Measurements from ENCODE around the gene NEUROD2. TPM values are rescaled to one million over a fixed set of nuclear protein-coding genes. Genes with fewer than 3 reads are reported as not detected.

Gene NEUROD2
- total and polyA plus RNA-seq, 5 donors from 2014 or later: not detected

DNA sequence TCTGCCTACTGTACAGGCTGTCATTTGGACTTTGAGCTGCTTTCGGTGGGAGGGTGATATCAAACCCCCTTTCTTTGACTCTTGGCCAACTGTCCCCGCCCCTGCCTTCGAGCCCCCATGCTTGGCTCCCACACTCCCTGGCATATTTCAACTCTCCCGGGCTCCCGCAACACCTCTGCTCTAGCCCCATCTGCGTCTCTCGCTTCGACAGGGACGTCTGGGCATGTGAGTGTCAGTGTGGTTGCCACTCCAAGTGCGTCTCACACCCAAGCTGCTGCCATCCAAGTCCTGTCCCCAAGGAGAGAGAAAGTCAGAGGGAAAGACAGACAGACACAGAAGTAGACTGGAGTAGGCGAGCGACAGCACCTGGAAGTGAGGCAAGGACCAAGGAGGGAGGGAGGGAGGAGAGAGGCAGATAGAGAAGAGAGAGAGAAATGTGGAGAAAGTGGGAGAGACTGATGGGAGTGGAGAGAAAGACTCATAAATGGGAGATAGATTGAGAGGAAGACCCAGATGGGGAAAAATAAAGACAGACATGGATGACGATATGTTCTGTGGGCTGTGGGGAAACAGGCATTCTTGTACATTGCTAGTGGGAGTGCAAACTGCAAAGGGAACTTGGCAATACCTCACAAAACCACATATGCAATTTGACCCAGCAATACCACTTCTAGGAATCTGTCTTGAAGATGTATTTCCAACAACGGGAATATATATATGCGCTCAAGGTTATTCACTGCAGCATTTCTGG, 41.1 kb upstream of the NEUROD2 start:
- Mint-ChIP-seq H3K27me3 (no peaks in the 10 kb centered on the region), H3K4me1 (peaks cover 0 to 56% (median 31%) of the 10 kb centered on the region in 4 donors), H3K9me3 (no peaks in the 10 kb centered on the region), H3K36me3 (peaks cover 12% of the 10 kb centered on the region), H3K4me3 (peak overlapping the region in 1 of 4 donors; percentile 35), H3K27ac (peak overlapping the region in 1 of 3 donors; percentile 34)
- DNase-seq (no peak), ATAC-seq (ENCODE audit: low read depth in 2 of 2) (no peak)
- Histone ChIP-seq H3K27ac (ENCODE audit: insufficient read depth, low read length, poor library complexity, severe bottlenecking) (no peak overlapping the region), H3K4me1 (ENCODE audit: control insufficient read depth, insufficient read depth, low read length, poor library complexity, severe bottlenecking) (peaks cover 3% of the 10 kb centered on the region), H3K4me3 (ENCODE audit: low read depth, low read length) (no peak overlapping the region), H3K27me3 (ENCODE audit: control insufficient read depth, insufficient read depth, low read length) (no peaks in the 10 kb centered on the region), H3K9me3 (ENCODE audit: control insufficient read depth in 2 of 2, low read length in 2 of 2) (no peaks in the 10 kb centered on the region), H3K36me3 (ENCODE audit: control insufficient read depth, insufficient read depth, low read length) (peaks cover 5% of the 10 kb centered on the region)

DNA sequence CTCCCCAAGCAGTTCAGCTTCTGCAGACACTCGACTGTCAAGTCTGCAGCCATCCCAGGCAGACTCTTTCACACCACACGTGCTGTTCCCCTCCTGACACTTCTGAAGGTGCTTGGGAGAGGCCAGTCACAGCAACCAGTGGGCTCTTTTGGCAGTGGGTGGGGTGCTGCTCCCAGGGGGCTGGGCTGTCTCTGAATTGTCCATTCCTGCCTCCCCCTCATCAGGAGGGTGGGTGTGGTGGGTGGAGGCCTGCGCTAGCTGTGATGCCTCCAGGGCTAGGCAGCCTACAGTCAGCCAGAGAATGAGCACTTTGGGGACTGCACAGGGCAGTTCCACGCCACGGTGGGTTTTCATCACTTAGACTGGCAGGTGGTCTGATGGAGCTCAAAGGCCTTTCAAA, 39.5 kb upstream of the NEUROD2 start:
- Mint-ChIP-seq H3K4me3 (no peak overlapping the region), H3K27me3 (no peaks in the 10 kb centered on the region), H3K9me3 (no peaks in the 10 kb centered on the region), H3K27ac (no peak overlapping the region), H3K36me3 (peaks cover 15% of the 10 kb centered on the region), H3K4me1 (peaks cover 0 to 64% (median 32%) of the 10 kb centered on the region in 4 donors)
- Histone ChIP-seq H3K9me3 (ENCODE audit: control insufficient read depth in 2 of 2, low read length in 2 of 2) (no peaks in the 10 kb centered on the region), H3K4me3 (ENCODE audit: low read depth, low read length) (no peak overlapping the region), H3K36me3 (ENCODE audit: control insufficient read depth, insufficient read depth, low read length) (peaks cover 6% of the 10 kb centered on the region), H3K4me1 (ENCODE audit: control insufficient read depth, insufficient read depth, low read length, poor library complexity, severe bottlenecking) (no peaks in the 10 kb centered on the region), H3K27me3 (ENCODE audit: control insufficient read depth, insufficient read depth, low read length) (no peaks in the 10 kb centered on the region), H3K27ac (ENCODE audit: insufficient read depth, low read length, poor library complexity, severe bottlenecking) (no peak overlapping the region)
- no peak for ATAC-seq (ENCODE audit: low read depth in 2 of 2)
- no peak for DNase-seq

- no peak for DNase-seq
- Mint-ChIP-seq H3K9me3 (no peaks in the 10 kb centered on the region), H3K27ac (peak overlapping the region in 2 of 3 donors; percentile 64 to 78), H3K4me3 (peak overlapping the region in 1 of 4 donors; percentile 13), H3K27me3 (no peaks in the 10 kb centered on the region), H3K36me3 (peaks cover 6% of the 10 kb centered on the region), H3K4me1 (peaks cover 0 to 73% (median 41%) of the 10 kb centered on the region in 4 donors)
- H3K27ac ChIP-seq (ENCODE audit: insufficient read depth, low read length, poor library complexity, severe bottlenecking): no peak overlapping the region
- no peak for ATAC-seq (ENCODE audit: low read depth in 2 of 2)
- H3K9me3 ChIP-seq (ENCODE audit: control insufficient read depth in 2 of 2, low read length in 2 of 2): no peaks in the 10 kb centered on the region
- peaks cover 33% of the 10 kb centered on the region for H3K4me1 ChIP-seq (ENCODE audit: control insufficient read depth, insufficient read depth, low read length, poor library complexity, severe bottlenecking)
- H3K36me3 ChIP-seq (ENCODE audit: control insufficient read depth, insufficient read depth, low read length): peaks cover 8% of the 10 kb centered on the region
- no peaks in the 10 kb centered on the region for H3K27me3 ChIP-seq (ENCODE audit: control insufficient read depth, insufficient read depth, low read length)
- H3K4me3 ChIP-seq (ENCODE audit: low read depth, low read length): no peak overlapping the region
These were observed 35.6 kb upstream of the NEUROD2 start for GRCh38 chr17:39643271-39643670.

DNA sequence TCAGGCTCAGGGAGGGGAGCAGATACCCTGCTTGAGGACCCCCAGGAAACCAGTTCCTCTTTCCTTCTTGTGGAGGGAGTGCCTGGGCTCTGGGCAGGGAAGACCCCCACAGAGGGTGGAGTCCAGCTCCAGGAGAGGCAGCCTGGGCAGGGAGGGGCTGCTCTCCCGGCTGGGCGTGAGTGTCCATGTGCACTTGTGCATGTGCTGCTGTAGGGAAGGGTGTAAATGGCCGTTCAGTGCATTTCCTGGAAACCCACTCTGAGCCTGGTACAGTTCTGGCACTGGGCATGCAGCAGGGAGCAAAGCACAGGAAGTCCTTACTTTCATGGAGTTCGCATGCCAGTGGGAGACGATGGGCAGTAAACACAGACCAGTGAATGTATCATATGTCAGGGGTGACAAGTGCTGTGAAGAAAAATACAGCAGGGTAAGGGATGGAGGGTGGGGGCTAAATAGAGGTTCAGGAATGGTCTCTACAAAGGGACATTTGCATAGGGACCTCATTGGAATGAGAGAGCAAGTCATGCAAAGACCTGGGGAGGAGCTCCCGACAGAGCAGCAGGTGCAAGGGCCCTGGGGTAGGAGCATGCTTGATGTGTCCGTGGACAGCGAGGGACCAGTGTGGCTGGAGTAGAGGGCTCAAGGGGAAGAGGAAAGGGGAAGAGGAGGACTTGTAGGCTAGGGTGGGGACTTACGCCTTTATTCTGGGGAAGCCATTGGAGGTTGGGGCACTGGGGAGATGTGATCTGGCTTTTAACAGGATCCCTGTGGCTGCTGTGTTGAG, 34.8 kb upstream of the NEUROD2 start:
- Mint-ChIP-seq H3K4me1 (peaks cover 6 to 78% (median 48%) of the 10 kb centered on the region in 4 donors), H3K4me3 (no peak overlapping the region), H3K9me3 (no peaks in the 10 kb centered on the region), H3K27me3 (no peaks in the 10 kb centered on the region), H3K27ac (peak overlapping the region in 2 of 3 donors; percentile 64 to 78), H3K36me3 (peaks cover 6% of the 10 kb centered on the region)
- peaks cover 41% of the 10 kb centered on the region for H3K4me1 ChIP-seq (ENCODE audit: control insufficient read depth, insufficient read depth, low read length, poor library complexity, severe bottlenecking)
- no peak for DNase-seq
- H3K27me3 ChIP-seq (ENCODE audit: control insufficient read depth, insufficient read depth, low read length): no peaks in the 10 kb centered on the region
- H3K4me3 ChIP-seq (ENCODE audit: low read depth, low read length): no peak overlapping the region
- H3K36me3 ChIP-seq (ENCODE audit: control insufficient read depth, insufficient read depth, low read length): peaks cover 8% of the 10 kb centered on the region
- no peak overlapping the region for H3K27ac ChIP-seq (ENCODE audit: insufficient read depth, low read length, poor library complexity, severe bottlenecking)
- no peak for ATAC-seq (ENCODE audit: low read depth in 2 of 2)
- H3K9me3 ChIP-seq (ENCODE audit: control insufficient read depth in 2 of 2, low read length in 2 of 2): no peaks in the 10 kb centered on the region

DNA sequence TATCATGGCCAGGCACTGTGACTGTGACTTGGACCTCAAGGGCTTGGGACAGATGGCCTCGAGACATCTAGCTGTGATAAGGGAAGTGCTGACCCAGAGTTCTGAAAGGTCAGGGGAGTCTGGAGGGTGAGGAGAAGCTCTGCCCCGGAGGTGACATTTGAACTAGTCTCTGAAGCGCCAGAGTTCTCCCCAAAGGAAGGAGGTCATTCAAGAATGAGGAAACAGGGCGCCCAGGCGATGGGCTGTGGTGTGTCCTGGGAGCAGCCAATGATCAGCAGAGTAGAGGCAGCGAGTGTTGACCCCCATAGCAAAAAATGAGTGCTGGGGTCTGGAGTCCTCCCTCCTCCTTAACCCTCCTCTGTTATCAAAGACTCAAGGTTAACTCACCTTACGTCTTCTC, 34.2 kb upstream of the NEUROD2 start:
- Histone ChIP-seq H3K9me3 (ENCODE audit: control insufficient read depth in 2 of 2, low read length in 2 of 2) (no peaks in the 10 kb centered on the region), H3K4me3 (ENCODE audit: low read depth, low read length) (no peak overlapping the region), H3K4me1 (ENCODE audit: control insufficient read depth, insufficient read depth, low read length, poor library complexity, severe bottlenecking) (peaks cover 42% of the 10 kb centered on the region), H3K36me3 (ENCODE audit: control insufficient read depth, insufficient read depth, low read length) (peaks cover 8% of the 10 kb centered on the region), H3K27me3 (ENCODE audit: control insufficient read depth, insufficient read depth, low read length) (no peaks in the 10 kb centered on the region), H3K27ac (ENCODE audit: insufficient read depth, low read length, poor library complexity, severe bottlenecking) (no peak overlapping the region)
- Mint-ChIP-seq H3K27ac (peak overlapping the region in 1 of 3 donors; percentile 77), H3K4me1 (peaks cover 6 to 81% (median 49%) of the 10 kb centered on the region in 4 donors), H3K9me3 (no peaks in the 10 kb centered on the region), H3K27me3 (no peaks in the 10 kb centered on the region), H3K36me3 (peaks cover 6% of the 10 kb centered on the region), H3K4me3 (peak overlapping the region in 2 of 4 donors; percentile 22 to 59)
- DNase-seq (no peak), ATAC-seq (ENCODE audit: low read depth in 2 of 2) (no peak)

GRCh38 chr17:39641097-39641496, 33.4 kb upstream of the NEUROD2 start:
- no peaks in the 10 kb centered on the region for H3K9me3 ChIP-seq (ENCODE audit: control insufficient read depth in 2 of 2, low read length in 2 of 2)
- H3K4me3 ChIP-seq (ENCODE audit: low read depth, low read length): no peak overlapping the region
- ATAC-seq (ENCODE audit: low read depth in 2 of 2) (no peak), DNase-seq (no peak)
- no peaks in the 10 kb centered on the region for H3K9me3 Mint-ChIP-seq
- H3K4me1 Mint-ChIP-seq: peaks cover 6 to 88% (median 51%) of the 10 kb centered on the region in 4 donors
- peaks cover 6% of the 10 kb centered on the region for H3K36me3 ChIP-seq (ENCODE audit: control insufficient read depth, insufficient read depth, low read length)
- H3K27me3 ChIP-seq (ENCODE audit: control insufficient read depth, insufficient read depth, low read length): no peaks in the 10 kb centered on the region
- no peak overlapping the region for H3K27ac ChIP-seq (ENCODE audit: insufficient read depth, low read length, poor library complexity, severe bottlenecking)
- H3K27me3 Mint-ChIP-seq: no peaks in the 10 kb centered on the region
- peaks cover 50% of the 10 kb centered on the region for H3K4me1 ChIP-seq (ENCODE audit: control insufficient read depth, insufficient read depth, low read length, poor library complexity, severe bottlenecking)
- H3K27ac Mint-ChIP-seq: peak overlapping the region in 1 of 3 donors; percentile 55
- H3K36me3 Mint-ChIP-seq: peaks cover 6% of the 10 kb centered on the region
- peak overlapping the region in 2 of 4 donors; percentile 21 to 70 for H3K4me3 Mint-ChIP-seq

GRCh38 chr17:39640591-39641031, 32.9 kb upstream of the NEUROD2 start:
- Histone ChIP-seq H3K36me3 (ENCODE audit: control insufficient read depth, insufficient read depth, low read length) (peaks cover 5% of the 10 kb centered on the region), H3K27ac (ENCODE audit: insufficient read depth, low read length, poor library complexity, severe bottlenecking) (no peak overlapping the region), H3K4me3 (ENCODE audit: low read depth, low read length) (no peak overlapping the region), H3K4me1 (ENCODE audit: control insufficient read depth, insufficient read depth, low read length, poor library complexity, severe bottlenecking) (peaks cover 52% of the 10 kb centered on the region), H3K9me3 (ENCODE audit: control insufficient read depth in 2 of 2, low read length in 2 of 2) (no peaks in the 10 kb centered on the region), H3K27me3 (ENCODE audit: control insufficient read depth, insufficient read depth, low read length) (no peaks in the 10 kb centered on the region)
- ATAC-seq (ENCODE audit: low read depth in 2 of 2) (no peak), DNase-seq (no peak)
- H3K4me1 Mint-ChIP-seq: peaks cover 6 to 83% (median 52%) of the 10 kb centered on the region in 4 donors
- H3K4me3 Mint-ChIP-seq: peak overlapping the region in 3 of 4 donors; percentile 21 to 70 (median 52)
- peaks cover 6% of the 10 kb centered on the region for H3K36me3 Mint-ChIP-seq
- peak overlapping the region in 1 of 3 donors; percentile 41 for H3K27ac Mint-ChIP-seq
- H3K9me3 Mint-ChIP-seq: no peaks in the 10 kb centered on the region
- no peaks in the 10 kb centered on the region for H3K27me3 Mint-ChIP-seq

All from CD4-positive, CD25-positive, alpha-beta regulatory T cell (primary cell).